ENCODE measurements around the gene CRISPLD2. TPM values are rescaled to one million over a fixed set of nuclear protein-coding genes. Genes with fewer than 3 reads are reported as not detected.
"Not testable (repeated sequence)": the region's sequence is repeated elsewhere in the genome, so short reads cannot be mapped to it uniquely, and the experiment has no call there.

The CRISPLD2 gene
- total RNA-seq, 2 donors from 2014 or later = 259 to 311 TPM

- no peak for DNase-seq (ENCODE audit: low spot score)
- intact Hi-C loops (cut with DNase I) = no loop called here
These were observed 30.0 kb downstream of the CRISPLD2 start for GRCh38 chr16:84849751-84850150.

GRCh38 chr16:84850714-84851113 lies 30.9 kb downstream of the CRISPLD2 start:
- no peak for DNase-seq (ENCODE audit: low spot score)
- intact Hi-C loops (cut with DNase I) = no loop called here

DNA sequence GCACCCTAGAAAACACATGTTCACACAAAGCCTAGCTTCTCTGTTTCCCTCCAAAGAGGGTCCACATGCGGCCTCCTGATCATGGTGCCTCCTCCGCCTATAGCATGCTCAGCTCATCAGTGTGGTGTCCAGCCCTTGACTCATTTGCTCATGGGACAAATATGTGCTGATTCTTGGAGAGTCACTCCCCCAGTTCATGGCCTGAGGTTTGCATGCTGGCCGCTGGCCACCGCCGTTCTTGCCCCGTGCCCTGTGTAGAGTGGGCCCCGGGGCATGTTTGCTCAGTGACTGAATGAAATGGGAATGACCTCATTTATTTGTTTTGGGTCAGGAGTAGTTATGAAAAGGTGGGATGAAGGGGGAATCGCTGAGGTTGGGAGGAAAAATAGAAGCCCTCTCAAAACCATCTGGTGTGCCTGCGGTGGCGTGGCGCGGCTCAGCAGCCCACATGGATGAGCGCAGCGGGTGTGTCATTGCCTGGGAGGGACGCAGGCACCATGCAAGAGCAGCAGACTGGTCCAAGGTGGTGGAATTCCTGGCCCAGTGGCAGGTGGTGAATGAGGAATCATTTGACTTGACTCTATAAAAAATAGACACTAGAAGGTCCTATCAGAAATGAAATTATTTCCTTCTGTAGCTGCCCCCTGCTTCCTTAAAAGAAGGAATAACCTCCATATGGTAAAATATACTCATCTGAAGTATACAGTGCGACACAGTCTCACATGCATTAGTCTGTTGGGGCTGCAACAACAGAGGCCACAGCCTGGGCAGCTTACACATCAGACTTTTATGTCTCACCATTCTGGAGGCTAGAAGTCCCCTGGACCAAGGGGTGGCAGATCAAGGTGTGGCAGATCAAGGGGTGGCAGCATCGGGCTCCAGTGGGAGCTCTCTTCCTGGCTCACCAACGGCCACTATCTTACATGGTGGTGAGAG lies 31.7 kb downstream of the CRISPLD2 start:
- intact Hi-C loops (cut with DNase I) = no loop called here
- DNase-seq (ENCODE audit: low spot score) = no peak

DNA sequence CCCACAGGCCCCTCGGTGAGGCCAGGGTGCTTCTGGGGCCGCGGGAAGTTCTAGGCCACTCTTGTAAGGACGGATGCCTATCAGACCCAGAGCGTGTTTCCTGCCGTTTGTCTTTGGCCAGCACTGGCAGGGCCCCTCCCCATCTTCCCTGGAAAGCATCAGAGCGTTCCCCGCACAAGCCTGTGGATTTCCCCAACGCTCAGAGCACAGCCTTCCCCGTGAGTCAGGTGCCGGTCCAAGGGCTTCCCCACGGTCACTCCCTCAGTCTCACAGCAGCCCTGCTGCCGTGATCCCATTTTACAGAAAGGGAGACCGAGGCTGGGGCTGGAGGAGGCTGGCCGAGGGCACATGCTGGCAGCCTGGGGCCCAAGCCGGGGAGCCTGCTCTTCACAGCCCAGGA lies 33.7 kb downstream of the CRISPLD2 start:
- intact Hi-C loops (cut with DNase I) = no loop called here
- no peak for DNase-seq (ENCODE audit: low spot score)

DNA sequence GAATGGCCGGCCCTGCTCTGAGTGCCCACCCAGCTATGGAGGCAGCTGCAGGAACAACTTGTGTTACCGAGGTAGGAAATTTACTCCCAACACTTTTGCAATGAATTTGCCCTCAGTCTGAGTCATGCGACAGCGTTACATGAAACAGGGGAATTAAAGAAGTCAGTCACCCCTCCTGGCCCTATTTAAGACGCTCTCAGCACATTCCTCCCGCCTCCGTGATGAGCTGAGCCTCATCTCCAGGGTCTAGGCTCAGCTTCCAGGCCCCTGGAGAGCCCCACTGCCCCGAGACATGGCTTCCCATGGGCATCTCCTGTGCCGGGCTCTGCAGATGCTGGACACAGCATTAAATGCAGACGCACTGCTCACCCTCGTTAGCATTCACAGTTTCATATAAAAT lies 35.0 kb downstream of the CRISPLD2 start:
- intact Hi-C loops (cut with DNase I) = no loop called here
- no peak for DNase-seq (ENCODE audit: low spot score)

GRCh38 chr16:84855435-84856202 lies 35.8 kb downstream of the CRISPLD2 start:
- DNase-seq (ENCODE audit: low spot score); intact Hi-C loops (cut with DNase I): not testable (repeated sequence)

DNA sequence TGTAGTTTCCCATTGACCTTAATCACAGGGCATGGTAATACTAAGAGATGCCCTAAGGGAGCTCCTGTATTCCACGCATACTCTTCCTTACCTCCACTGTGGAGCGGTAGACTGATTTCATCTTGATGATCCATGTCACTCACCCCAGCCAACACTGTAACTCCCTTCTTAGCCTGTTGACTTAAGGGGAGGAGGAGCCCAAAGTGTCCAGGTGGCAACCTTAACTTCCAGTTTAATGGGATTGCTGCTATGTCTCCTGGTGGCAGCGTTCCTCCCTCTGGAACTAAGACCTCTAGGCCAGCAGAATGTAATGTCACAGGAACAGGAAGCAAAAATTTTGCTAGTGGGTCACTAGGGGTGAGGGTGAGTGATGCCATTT lies 36.4 kb downstream of the CRISPLD2 start:
- intact Hi-C loops (cut with DNase I); DNase-seq (ENCODE audit: low spot score): not testable (repeated sequence)

- DNase-seq (ENCODE audit: low spot score); intact Hi-C loops (cut with DNase I): not testable (repeated sequence)
These were observed 37.0 kb downstream of the CRISPLD2 start for GRCh38 chr16:84856811-84857210.

- no peak for DNase-seq (ENCODE audit: low spot score)
- intact Hi-C loops (cut with DNase I) = no loop called here
These were observed 39.9 kb downstream of the CRISPLD2 start for GRCh38 chr16:84859681-84860080.

DNA sequence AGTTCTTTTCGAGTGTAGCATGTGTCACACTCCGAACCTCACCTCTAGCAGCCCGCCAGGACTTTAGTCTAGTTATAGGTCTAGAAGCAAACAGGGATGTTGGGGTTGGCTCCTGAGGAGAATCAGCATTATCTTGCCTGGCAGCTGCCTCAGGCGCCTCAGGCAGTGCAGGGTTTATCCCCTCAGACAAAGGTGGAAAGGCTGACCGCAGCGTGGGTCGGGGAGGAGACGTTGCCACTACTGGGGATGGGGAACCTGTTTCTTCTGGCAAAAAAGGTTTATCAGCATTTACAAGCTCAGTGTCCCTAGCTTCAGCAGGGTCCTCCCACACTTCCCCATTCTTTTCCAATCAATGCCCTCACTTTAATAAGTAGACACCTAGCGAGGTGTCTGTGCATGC lies 40.6 kb downstream of the CRISPLD2 start:
- intact Hi-C loops (cut with DNase I) = no loop called here
- no peak for DNase-seq (ENCODE audit: low spot score)

DNA sequence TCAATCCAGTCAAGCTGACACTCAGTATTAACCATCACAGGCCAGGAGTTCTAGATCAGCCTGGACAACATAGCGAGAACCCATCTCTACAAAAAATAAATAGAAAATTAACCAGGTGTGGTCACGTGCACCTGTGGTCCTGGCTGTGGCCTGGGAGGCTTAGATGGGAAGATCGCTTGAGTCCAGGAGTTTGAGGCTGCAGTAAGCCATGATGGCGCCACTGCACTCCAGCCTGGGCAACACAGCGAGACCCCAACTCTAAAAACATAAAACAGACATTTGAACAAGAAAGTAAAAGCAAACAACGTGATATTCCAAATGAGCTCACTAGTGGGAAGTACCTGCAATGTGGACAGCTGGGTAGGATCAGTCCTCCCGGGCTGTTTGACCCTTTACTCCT lies 41.9 kb downstream of the CRISPLD2 start:
- intact Hi-C loops (cut with DNase I) = no loop called here
- no peak for DNase-seq (ENCODE audit: low spot score)

- DNase-seq (ENCODE audit: low spot score) = no peak
- intact Hi-C loops (cut with DNase I) = no loop called here
These were observed 43.2 kb downstream of the CRISPLD2 start for GRCh38 chr16:84862804-84863480.

DNA sequence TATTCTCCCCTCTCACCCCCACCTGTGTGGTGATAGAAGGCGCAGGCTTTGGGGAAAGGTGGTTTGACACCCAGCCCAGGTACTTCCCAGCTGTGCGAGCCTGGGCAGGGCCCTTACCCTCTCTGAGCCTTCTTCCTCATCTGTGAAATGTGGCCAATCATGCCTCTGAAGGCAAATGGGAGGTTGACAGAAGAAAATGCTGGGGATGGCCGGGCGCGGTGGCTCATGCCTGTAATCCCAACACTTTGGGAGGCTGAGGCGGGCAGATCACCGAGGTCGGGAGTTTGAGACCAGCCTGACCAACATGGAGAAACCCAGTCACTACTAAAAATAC lies 43.7 kb downstream of the CRISPLD2 start:
- intact Hi-C loops (cut with DNase I) = no loop called here
- DNase-seq (ENCODE audit: low spot score) = no peak

GRCh38 chr16:84864326-84864955 lies 44.7 kb downstream of the CRISPLD2 start:
- intact Hi-C loops (cut with DNase I) = no loop called here
- DNase-seq (ENCODE audit: low spot score) = no peak

DNA sequence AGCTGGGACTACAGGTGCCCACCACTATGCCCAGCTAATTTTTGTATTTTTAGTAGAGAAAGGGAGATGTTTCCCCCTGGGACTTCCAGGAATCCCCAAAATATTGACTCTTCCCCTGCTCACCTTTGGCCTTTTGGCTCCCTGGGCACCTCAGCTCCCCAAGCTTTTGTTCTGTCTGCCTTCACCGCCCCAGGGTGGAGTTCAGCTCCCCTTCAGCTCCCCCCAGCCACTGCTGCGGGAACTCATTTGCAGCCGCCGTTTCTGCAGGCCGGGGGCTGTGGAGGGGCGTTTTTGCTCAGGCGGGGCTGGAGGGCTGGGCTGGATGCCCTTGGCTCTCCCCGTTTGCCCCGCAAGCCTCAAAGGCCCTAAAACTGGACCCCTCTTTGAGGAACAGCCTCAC lies 47.9 kb downstream of the CRISPLD2 start:
- intact Hi-C loops (cut with DNase I) = loop anchor here in 1 of 2 donors (2.0 kb wide), 1 partner anchor 71 kb away; no protein-coding TSS in a partner anchor
- no peak for DNase-seq (ENCODE audit: low spot score)

GRCh38 chr16:84868328-84868727 lies 48.5 kb downstream of the CRISPLD2 start:
- no peak for DNase-seq (ENCODE audit: low spot score)
- intact Hi-C loops (cut with DNase I) = no loop called here

GRCh38 chr16:84868829-84869472 lies 49.2 kb downstream of the CRISPLD2 start:
- intact Hi-C loops (cut with DNase I) = no loop called here

DNA sequence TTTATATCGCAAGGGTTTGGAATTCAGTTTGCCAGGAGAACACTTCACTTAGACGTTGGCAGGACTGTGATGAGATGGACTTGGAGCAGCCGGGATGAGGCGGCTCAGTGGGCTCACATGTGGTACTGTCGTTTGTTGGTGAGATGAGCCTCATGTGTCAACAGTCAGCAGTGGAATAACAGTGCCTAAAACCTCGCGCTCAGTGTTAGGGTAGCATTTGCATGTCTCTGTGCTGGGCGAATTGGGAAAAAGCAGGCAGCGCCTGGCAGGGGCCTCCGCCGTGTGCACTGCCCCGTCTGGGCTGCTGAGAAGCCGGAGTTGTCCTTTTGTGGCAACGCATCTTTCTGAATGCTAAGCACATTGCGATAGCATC lies 49.7 kb downstream of the CRISPLD2 start:
- intact Hi-C loops (cut with DNase I) = no loop called here
- DNase-seq (ENCODE audit: low spot score) = no peak

More at GRCh38 chr16:84868829-84869472, 49.2 kb downstream of the CRISPLD2 start:
- no peak for DNase-seq (ENCODE audit: low spot score)

- DNase-seq (ENCODE audit: low spot score); intact Hi-C loops (cut with DNase I): not testable (repeated sequence)
These were observed 53.2 kb downstream of the CRISPLD2 start for GRCh38 chr16:84872971-84873370.
